ENCODE results near the gene GALNT7.

The GALNT7 gene

GRCh38 chr4:173237762-173238161, 69.2 kb downstream of the GALNT7 start:
- no peak for DNase-seq (ENCODE audit: low spot score)

GRCh38 chr4:173240696-173241095, 72.1 kb downstream of the GALNT7 start:
- no peak for DNase-seq (ENCODE audit: low spot score)

- DNase-seq (ENCODE audit: low spot score): no peak
Measured at GRCh38 chr4:173242466-173243250, 74.0 kb downstream of the GALNT7 start.

- DNase-seq (ENCODE audit: low spot score): no peak
Measured at GRCh38 chr4:173243321-173243720, 74.7 kb downstream of the GALNT7 start.

GRCh38 chr4:173243917-173244658, 75.5 kb downstream of the GALNT7 start:
- no peak for DNase-seq (ENCODE audit: low spot score)

GRCh38 chr4:173245952-173246351, 77.3 kb downstream of the GALNT7 start:
- no peak for DNase-seq (ENCODE audit: low spot score)

- peak; percentile 19 for DNase-seq (ENCODE audit: low spot score)
Measured at GRCh38 chr4:173246719-173247118, 78.1 kb downstream of the GALNT7 start.

GRCh38 chr4:173247321-173247720, 78.7 kb downstream of the GALNT7 start:
- no peak for DNase-seq (ENCODE audit: low spot score)

- DNase-seq (ENCODE audit: low spot score): no peak
Measured at GRCh38 chr4:173248690-173249089, 80.1 kb downstream of the GALNT7 start.

GRCh38 chr4:173252024-173252935, 83.7 kb downstream of the GALNT7 start:
- no peak for DNase-seq (ENCODE audit: low spot score)

GRCh38 chr4:173253561-173253960, 85.0 kb downstream of the GALNT7 start:
- DNase-seq (ENCODE audit: low spot score): no peak

- no peak for DNase-seq (ENCODE audit: low spot score)
Measured at GRCh38 chr4:173254646-173255045, 86.0 kb downstream of the GALNT7 start.

- no peak for DNase-seq (ENCODE audit: low spot score)
Measured at GRCh38 chr4:173256825-173257224, 88.2 kb downstream of the GALNT7 start.

- DNase-seq (ENCODE audit: low spot score): peak; percentile 29
Measured at GRCh38 chr4:173257732-173258717, 89.4 kb downstream of the GALNT7 start.

- DNase-seq (ENCODE audit: low spot score): no peak
Measured at GRCh38 chr4:173258866-173259265, 90.3 kb downstream of the GALNT7 start.

GRCh38 chr4:173259310-173259709, 90.7 kb downstream of the GALNT7 start:
- no peak for DNase-seq (ENCODE audit: low spot score)

GRCh38 chr4:173261052-173261451, 92.4 kb downstream of the GALNT7 start:
- no peak for DNase-seq (ENCODE audit: low spot score)

- DNase-seq (ENCODE audit: low spot score): no peak
Measured at GRCh38 chr4:173262375-173262774, 93.8 kb downstream of the GALNT7 start.

- DNase-seq (ENCODE audit: low spot score): no peak
Measured at GRCh38 chr4:173264245-173264644, 95.6 kb downstream of the GALNT7 start.

GRCh38 chr4:173264684-173265185, 96.1 kb downstream of the GALNT7 start:
- DNase-seq (ENCODE audit: low spot score): peak; percentile 26

GRCh38 chr4:173265751-173266150, 97.1 kb downstream of the GALNT7 start:
- DNase-seq (ENCODE audit: low spot score): no peak

Measured in germinal center (tissue), 1 donor.